Measurements from ENCODE around the gene EPM2AIP1. TPM values are rescaled to one million over a fixed set of nuclear protein-coding genes. Genes with fewer than 3 reads are reported as not detected.

The EPM2AIP1 gene
- polyA plus RNA-seq, 1 donor from 2014 or later: 41.4 TPM

GRCh38 chr3:37039161-37039846, 46.4 kb upstream of the EPM2AIP1 start:
- Histone ChIP-seq H3K79me2 (replicated peaks; ENCODE audit: insufficient read depth, low read length) (no peaks in the 10 kb centered on the region), H3F3A (ENCODE audit: insufficient read depth, low read length, poor library complexity, severe bottlenecking) (no peaks in the 10 kb centered on the region), H3K9ac (ENCODE audit: low read length) (no peak overlapping the region), H3K9me3 (ENCODE audit: low read length) (peaks cover 12% of the 10 kb centered on the region), H3K36me3 (ENCODE audit: insufficient read depth, low read length) (peaks cover 25% of the 10 kb centered on the region), H3K27me3 (ENCODE audit: insufficient read depth, low read depth, low read length) (no peaks in the 10 kb centered on the region), H3K4me2 (ENCODE audit: low read length) (no peak overlapping the region), H3K4me3 (ENCODE audit: low read length) (no peak overlapping the region), H4K20me1 (ENCODE audit: insufficient read depth) (no peaks in the 10 kb centered on the region), H3K9me2 (ENCODE audit: insufficient read depth, low read length) (no peaks in the 10 kb centered on the region), H3K27ac (ENCODE audit: low read length) (no peak overlapping the region), H2AFZ (ENCODE audit: low read depth, low read length) (no peak overlapping the region)
- no peak for TF ChIP-seq SMC3 (conservative IDR thresholded peaks at IDR 0.05; ENCODE audit: poor library complexity)
- TF ChIP-seq CTCF (IDR thresholded peaks at IDR 0.05; ENCODE audit: poor library complexity, severe bottlenecking): no peak
- TF ChIP-seq RAD21 (conservative IDR thresholded peaks at IDR 0.05): no peak
- TF ChIP-seq EP300 (conservative IDR thresholded peaks at IDR 0.05; ENCODE audit: poor library complexity, severe bottlenecking): no peak
- no peak for TF ChIP-seq MXI1 (conservative IDR thresholded peaks at IDR 0.05; ENCODE audit: poor library complexity, severe bottlenecking)
- TF ChIP-seq EZH2 (IDR thresholded peaks at IDR 0.05; ENCODE audit: borderline replicate concordance, insufficient read depth, low read length, poor library complexity, severe bottlenecking): no peak
- no peak for TF ChIP-seq TAF1 (IDR thresholded peaks at IDR 0.05; ENCODE audit: low read depth)
- no peak for TF ChIP-seq REST (IDR thresholded peaks at IDR 0.05; ENCODE audit: borderline replicate concordance)
- no peak for TF ChIP-seq POLR2AphosphoS5 (IDR thresholded peaks at IDR 0.05)

GRCh38 chr3:37037352-37037751, 44.4 kb upstream of the EPM2AIP1 start:
- Histone ChIP-seq H3K9ac (ENCODE audit: low read length) (no peak overlapping the region), H4K20me1 (ENCODE audit: insufficient read depth) (no peaks in the 10 kb centered on the region), H3K9me2 (ENCODE audit: insufficient read depth, low read length) (no peaks in the 10 kb centered on the region), H3K79me2 (replicated peaks; ENCODE audit: insufficient read depth, low read length) (no peaks in the 10 kb centered on the region), H3K36me3 (ENCODE audit: insufficient read depth, low read length) (peaks cover 25% of the 10 kb centered on the region), H3F3A (ENCODE audit: insufficient read depth, low read length, poor library complexity, severe bottlenecking) (no peaks in the 10 kb centered on the region), H3K4me2 (ENCODE audit: low read length) (no peak overlapping the region), H3K27me3 (ENCODE audit: insufficient read depth, low read depth, low read length) (no peaks in the 10 kb centered on the region), H3K4me3 (ENCODE audit: low read length) (no peak overlapping the region), H3K27ac (ENCODE audit: low read length) (no peak overlapping the region), H3K9me3 (ENCODE audit: low read length) (peaks cover 12% of the 10 kb centered on the region), H2AFZ (ENCODE audit: low read depth, low read length) (no peak overlapping the region)
- no peak for TF ChIP-seq SMC3 (conservative IDR thresholded peaks at IDR 0.05; ENCODE audit: poor library complexity)
- TF ChIP-seq POLR2AphosphoS5 (IDR thresholded peaks at IDR 0.05): no peak
- TF ChIP-seq REST (IDR thresholded peaks at IDR 0.05; ENCODE audit: borderline replicate concordance): no peak
- TF ChIP-seq EP300 (conservative IDR thresholded peaks at IDR 0.05; ENCODE audit: poor library complexity, severe bottlenecking): no peak
- no peak for TF ChIP-seq TAF1 (IDR thresholded peaks at IDR 0.05; ENCODE audit: low read depth)
- TF ChIP-seq RAD21 (conservative IDR thresholded peaks at IDR 0.05): no peak
- TF ChIP-seq CTCF (IDR thresholded peaks at IDR 0.05; ENCODE audit: poor library complexity, severe bottlenecking): no peak
- no peak for TF ChIP-seq MXI1 (conservative IDR thresholded peaks at IDR 0.05; ENCODE audit: poor library complexity, severe bottlenecking)
- no peak for TF ChIP-seq EZH2 (IDR thresholded peaks at IDR 0.05; ENCODE audit: borderline replicate concordance, insufficient read depth, low read length, poor library complexity, severe bottlenecking)

Data from neural cell (in vitro differentiated cells).